HEK293 (cell line): ENCODE measurements around the gene FNDC8.

Source experiments
- CTCF ChIP-seq: fragments of 450-650 bp; formaldehyde crosslinking; IDR thresholded peaks from 2 replicates; pipeline ENCODE4 v1.5.1; 2016; ENCODE audit warnings: missing biosample characterization, missing genetic modification characterization
- KLF16 ChIP-seq: fragments of 450-650 bp; formaldehyde crosslinking; IDR thresholded peaks from 2 replicates; pipeline ENCODE4 v1.5.1; 2017; ENCODE audit warnings: missing biosample characterization, missing genetic modification characterization
- SP2 ChIP-seq: fragments of 450-650 bp; formaldehyde crosslinking; IDR thresholded peaks from 2 replicates; pipeline ENCODE4 v1.5.1; 2016; ENCODE audit warnings: missing biosample characterization, missing genetic modification characterization
- ZNF114 ChIP-seq: fragments of 450-650 bp; formaldehyde crosslinking; IDR thresholded peaks from 2 replicates; pipeline ENCODE4 v1.5.0; 2017; ENCODE audit warnings: missing biosample characterization, missing genetic modification characterization
- ZNF174 ChIP-seq: fragments of 450-650 bp; formaldehyde crosslinking; IDR thresholded peaks from 2 replicates; pipeline ENCODE4 v1.5.0; 2017; ENCODE audit warnings: missing biosample characterization, mild to moderate bottlenecking, missing genetic modification characterization
- ZNF26 ChIP-seq: fragments of 450-650 bp; formaldehyde crosslinking; IDR thresholded peaks from 2 replicates; pipeline ENCODE4 v1.5.1; 2016; ENCODE audit warnings: missing biosample characterization, missing genetic modification characterization
- ZNF449 ChIP-seq: fragments of 450-650 bp; formaldehyde crosslinking; IDR thresholded peaks from 2 replicates; pipeline ENCODE4 v1.5.1; 2017; ENCODE audit warnings: missing biosample characterization, mild to moderate bottlenecking, missing genetic modification characterization, moderate library complexity
- ZNF530 ChIP-seq: fragments of 450-650 bp; formaldehyde crosslinking; IDR thresholded peaks from 2 replicates; pipeline ENCODE4 v1.5.1; 2016; ENCODE audit warnings: low read depth, missing biosample characterization, missing genetic modification characterization
- ZNF626 ChIP-seq: fragments of 450-650 bp; sonication (Bioruptor Pico); formaldehyde crosslinking; IDR thresholded peaks from 2 replicates; pipeline ENCODE4 v1.5.1; 2018; ENCODE audit warnings: missing biosample characterization, missing genetic modification characterization, inconsistent platforms

- TF ChIP-seq SP2 (tag by site-specific recombination): no peak
- no peak for TF ChIP-seq CTCF (tag by site-specific recombination)
- TF ChIP-seq ZNF174 (tag by site-specific recombination): no peak
- no peak for TF ChIP-seq ZNF449
- no peak for TF ChIP-seq ZNF114
- no peak for TF ChIP-seq ZNF26
- no peak for TF ChIP-seq ZNF626 (tag by site-specific recombination)
- no peak for TF ChIP-seq ZNF530 (tag by site-specific recombination)
- TF ChIP-seq KLF16 (tag by site-specific recombination): no peak
Measured at GRCh38 chr17:35083071-35083470, 38.3 kb upstream of the FNDC8 start.
